GM12864 (cell line): ENCODE results near the gene MYBPHL.

Source experiments
- DNase-seq: peaks from one replicate; pipeline ENCODE4 v3.0.0-alpha.2; 2011; ENCODE audit warnings: low read depth
- H3K4me3 ChIP-seq: 2 replicates; pipeline ENCODE4 v1.5.1; 2011; ENCODE audit warnings: mild to moderate bottlenecking, low read depth, low read length, control low read depth
- CTCF ChIP-seq: IDR thresholded peaks from 2 replicates; pipeline ENCODE4 v1.5.1; 2011; ENCODE audit warnings: low read depth, mild to moderate bottlenecking, moderate library complexity, low read length, control low read depth, inconsistent platforms; ENCODE audit errors: missing control alignments

MYBPHL gene

GRCh38 chr1:109281680-109282496 is 24.9 kb downstream of the MYBPHL start:
- no peak for DNase-seq
- no peak for TF ChIP-seq CTCF
- H3K4me3 ChIP-seq: peak overlapping the region; percentile 61

- DNase-seq: no peak
- no peak overlapping the region for H3K4me3 ChIP-seq
- TF ChIP-seq CTCF: no peak
Observed at GRCh38 chr1:109280862-109281261, 25.9 kb downstream of the MYBPHL start.

- H3K4me3 ChIP-seq: no peak overlapping the region
- DNase-seq: no peak
- TF ChIP-seq CTCF: no peak
Observed at GRCh38 chr1:109279615-109280278, 27.1 kb downstream of the MYBPHL start.

GRCh38 chr1:109277434-109278204 is 29.2 kb downstream of the MYBPHL start:
- peak; percentile 99 for TF ChIP-seq CTCF
- no peak overlapping the region for H3K4me3 ChIP-seq
- DNase-seq: peak; percentile 46

GRCh38 chr1:109275706-109276345 is 31.0 kb downstream of the MYBPHL start:
- DNase-seq: no peak
- H3K4me3 ChIP-seq: no peak overlapping the region
- TF ChIP-seq CTCF: no peak

- no peak for DNase-seq
- H3K4me3 ChIP-seq: no peak overlapping the region
- no peak for TF ChIP-seq CTCF
Observed at GRCh38 chr1:109274533-109275476, 32.0 kb downstream of the MYBPHL start.
